ENCODE data around the gene XCL1. TPM values are rescaled to one million over a fixed set of nuclear protein-coding genes. Genes with fewer than 3 reads are reported as not detected.

Gene XCL1
- total and polyA plus RNA-seq, 2 donors (not counting 3 experiments of a cell fraction or from before 2014, with no cell fraction given) = not detected

GRCh38 chr1:168550971-168551370 is 25.4 kb upstream of the XCL1 start:
- BruUV-seq (replicated peaks) = no TSS peak
- POLR2A ChIA-PET = no interaction called here
- dilution Hi-C loops (cut with MboI; ENCODE audit: extremely low pct_ligation_motif_present, low sequenced_read_pairs) = no loop called here
- DNase-seq (ENCODE audit: low read depth, low spot score) (no peak), FAIRE-seq (no peak)
- Histone ChIP-seq H3K27ac (ENCODE audit: insufficient read depth, low read depth, low read length) (no peak overlapping the region), H3K9me3 (replicated peaks; ENCODE audit: control insufficient read depth, insufficient read depth, low read length) (no peaks in the 10 kb centered on the region), H3K79me2 (ENCODE audit: control insufficient read depth, insufficient read depth, low read length) (no peaks in the 10 kb centered on the region), H3K9ac (replicated peaks; ENCODE audit: extremely low read depth, insufficient read depth, low read length) (no peak overlapping the region), H3K9me1 (replicated peaks; ENCODE audit: control insufficient read depth, extremely low read depth, insufficient read depth, low read length) (no peaks in the 10 kb centered on the region), H3K4me3 (replicated peaks in 1 of 3; ENCODE audit: insufficient read depth in 1 of 3, low read depth in 1 of 3, low read length in 3 of 3) (no peak overlapping the region), H3K27me3 (ENCODE audit: control insufficient read depth in 2 of 2, insufficient read depth in 2 of 2, low read length in 2 of 2) (no peaks in the 10 kb centered on the region), H4K20me1 (replicated peaks; ENCODE audit: control insufficient read depth, extremely low read depth, insufficient read depth, low read length) (no peaks in the 10 kb centered on the region), H3K4me1 (ENCODE audit: control insufficient read depth, extremely low read depth, insufficient read depth, low read length) (no peaks in the 10 kb centered on the region), H2AFZ (ENCODE audit: low read depth, low read length) (no peak overlapping the region), H3K36me3 (ENCODE audit: control insufficient read depth in 2 of 2, extremely low read depth in 1 of 2, insufficient read depth in 2 of 2, low read length in 2 of 2) (no peaks in the 10 kb centered on the region), H3K4me2 (ENCODE audit: insufficient read depth, low read length) (no peak overlapping the region)
- TF ChIP-seq GATA2 (IDR thresholded peaks at IDR 0.05; ENCODE audit: insufficient read depth, insufficient read length, low read depth, low read length) = no peak
- no peak for TF ChIP-seq CTCF (IDR thresholded peaks at IDR 0.05; ENCODE audit: extremely low read depth in 1 of 2, insufficient read depth in 1 of 2, low read depth in 1 of 2, low read length in 2 of 2)
- TF ChIP-seq POLR2AphosphoS5 (IDR thresholded peaks at IDR 0.05; ENCODE audit: insufficient read depth, low read depth, low read length) = no peak
- no peak for TF ChIP-seq FOS (IDR thresholded peaks at IDR 0.05; ENCODE audit: borderline replicate concordance, insufficient read depth, low read length)
- no peak for TF ChIP-seq POLR2A (IDR thresholded peaks at IDR 0.05; ENCODE audit: low read depth, low read length)
- TF ChIP-seq JUN (IDR thresholded peaks at IDR 0.05; ENCODE audit: borderline replicate concordance, insufficient read depth, insufficient read length, low read depth) = no peak
- TF ChIP-seq MYC (IDR thresholded peaks at IDR 0.05; ENCODE audit: low read depth, low read length) = no peak
- intact Hi-C loops (cut with micrococcal nuclease) = no loop called here
- CTCF ChIA-PET = no interaction called here

GRCh38 chr1:168551688-168552087 is 24.7 kb upstream of the XCL1 start:
- H3K27ac ChIP-seq (ENCODE audit: insufficient read depth, low read depth, low read length) = no peak overlapping the region
- H2AFZ ChIP-seq (ENCODE audit: low read depth, low read length) = no peak overlapping the region
- ChIA-PET CTCF (no interaction called here), POLR2A (no interaction called here)
- no peak for FAIRE-seq
- no peaks in the 10 kb centered on the region for H3K36me3 ChIP-seq (ENCODE audit: control insufficient read depth in 2 of 2, extremely low read depth in 1 of 2, insufficient read depth in 2 of 2, low read length in 2 of 2)
- no peak overlapping the region for H3K4me2 ChIP-seq (ENCODE audit: insufficient read depth, low read length)
- dilution Hi-C loops (cut with MboI; ENCODE audit: extremely low pct_ligation_motif_present, low sequenced_read_pairs) = no loop called here
- no peaks in the 10 kb centered on the region for H3K9me1 ChIP-seq (replicated peaks; ENCODE audit: control insufficient read depth, extremely low read depth, insufficient read depth, low read length)
- intact Hi-C loops (cut with micrococcal nuclease) = no loop called here
- no peaks in the 10 kb centered on the region for H3K9me3 ChIP-seq (replicated peaks; ENCODE audit: control insufficient read depth, insufficient read depth, low read length)
- DNase-seq (ENCODE audit: low read depth, low spot score) = no peak
- no peaks in the 10 kb centered on the region for H4K20me1 ChIP-seq (replicated peaks; ENCODE audit: control insufficient read depth, extremely low read depth, insufficient read depth, low read length)
- TF ChIP-seq POLR2A (IDR thresholded peaks at IDR 0.05; ENCODE audit: low read depth, low read length) = no peak
- TF ChIP-seq FOS (IDR thresholded peaks at IDR 0.05; ENCODE audit: borderline replicate concordance, insufficient read depth, low read length) = no peak
- no peak for TF ChIP-seq JUN (IDR thresholded peaks at IDR 0.05; ENCODE audit: borderline replicate concordance, insufficient read depth, insufficient read length, low read depth)
- no peak for TF ChIP-seq POLR2AphosphoS5 (IDR thresholded peaks at IDR 0.05; ENCODE audit: insufficient read depth, low read depth, low read length)
- TF ChIP-seq CTCF (IDR thresholded peaks at IDR 0.05; ENCODE audit: extremely low read depth in 1 of 2, insufficient read depth in 1 of 2, low read depth in 1 of 2, low read length in 2 of 2) = no peak
- H3K4me3 ChIP-seq (replicated peaks in 1 of 3; ENCODE audit: insufficient read depth in 1 of 3, low read depth in 1 of 3, low read length in 3 of 3) = no peak overlapping the region
- no peaks in the 10 kb centered on the region for H3K79me2 ChIP-seq (ENCODE audit: control insufficient read depth, insufficient read depth, low read length)
- H3K4me1 ChIP-seq (ENCODE audit: control insufficient read depth, extremely low read depth, insufficient read depth, low read length) = no peaks in the 10 kb centered on the region
- H3K9ac ChIP-seq (replicated peaks; ENCODE audit: extremely low read depth, insufficient read depth, low read length) = no peak overlapping the region
- no peaks in the 10 kb centered on the region for H3K27me3 ChIP-seq (ENCODE audit: control insufficient read depth in 2 of 2, insufficient read depth in 2 of 2, low read length in 2 of 2)
- no TSS peak for BruUV-seq (replicated peaks)

All from endothelial cell of umbilical vein (primary cell).